PC-3 (cell line): ENCODE results near the gene CD200R1L. TPM values are rescaled to one million over a fixed set of nuclear protein-coding genes. Genes with fewer than 3 reads are reported as not detected.

Experiments
- ATAC-seq: fragments of 200-7000 bp; cut with Tn5 transposase; 2 replicates; pipeline ENCODE4 v1.9.1; 2020; ENCODE audit warnings: mild to moderate bottlenecking, moderate library complexity
- BruUV-seq: library from RNA; stranded (reverse); fragments of 400-500 nt; replicated peaks from 2 replicates; lab custom pipeline; 2021; lab: Mats Ljungman, UMichigan
- CTCF ChIA-PET: fragments of 300-600 bp; sonication (Branson Sonifier 250); formaldehyde crosslinking; loops from one replicate; lab custom pipeline; 2022; ENCODE audit warnings: antibody characterized with exemption; lab: Charles Lee
- POLR2A ChIA-PET: fragments of 300-600 bp; sonication (Branson Sonifier 250); formaldehyde crosslinking; loops from one replicate; lab custom pipeline; 2022; ENCODE audit warnings: antibody characterized with exemption; ENCODE audit not compliant: unreplicated experiment; lab: Charles Lee
- DNase-seq: peaks from one replicate; pipeline ENCODE4 v3.0.0-alpha.2; 2015
- H2AFZ ChIP-seq: fragments of 300-600 bp; sonication (generic); 2 replicates; pipeline ENCODE4 v1.6.0; 2016; ENCODE audit warnings: antibody characterized with exemption, low read length
- H3F3A ChIP-seq: fragments of 300-600 bp; sonication (generic); one replicate; pipeline ENCODE4 v1.6.0; 2017; ENCODE audit warnings: antibody characterized with exemption, low read length, control low read depth, mild to moderate bottlenecking; ENCODE audit not compliant: unreplicated experiment
- H3K27ac ChIP-seq: fragments of 300-600 bp; sonication (generic); 2 replicates; pipeline ENCODE4 v1.5.1; 2016; ENCODE audit warnings: mild to moderate bottlenecking, low read length
- H3K27me3 ChIP-seq: fragments of 300-600 bp; sonication (generic); 2 replicates; pipeline ENCODE4 v1.6.1; 2016; ENCODE audit warnings: low read length, mixed read lengths
- H3K36me3 ChIP-seq: fragments of 300-600 bp; sonication (generic); 2 replicates; pipeline ENCODE4 v1.6.1; 2016; ENCODE audit warnings: low read depth, mixed run types, low read length, mixed read lengths
- H3K4me1 ChIP-seq: fragments of 300-600 bp; sonication (generic); 2 replicates; pipeline ENCODE4 v1.5.1; 2016; ENCODE audit warnings: low read length; ENCODE audit not compliant: insufficient read depth
- H3K4me2 ChIP-seq: fragments of 300-600 bp; sonication (generic); 2 replicates; pipeline ENCODE4 v1.6.0; 2016; ENCODE audit warnings: low read length
- H3K4me3 ChIP-seq: fragments of 300-600 bp; sonication (generic); 2 replicates; pipeline ENCODE4 v1.5.1; 2016; ENCODE audit warnings: mild to moderate bottlenecking, low read length, mixed read lengths
- H3K79me2 ChIP-seq: fragments of 300-600 bp; sonication (generic); 2 replicates; pipeline ENCODE4 v1.6.1; 2017; ENCODE audit warnings: low read length, mixed read lengths
- H3K9ac ChIP-seq: fragments of 300-600 bp; sonication (generic); 2 replicates; pipeline ENCODE4 v1.6.0; 2016; ENCODE audit warnings: mild to moderate bottlenecking, low read length
- H3K9me2 ChIP-seq: fragments of 300-600 bp; sonication (generic); replicated peaks from 2 replicates; pipeline ENCODE4 v1.6.1; 2016; ENCODE audit warnings: mixed run types, low read length, mixed read lengths
- H3K9me3 ChIP-seq: fragments of 300-600 bp; sonication (generic); 2 replicates; pipeline ENCODE4 v1.6.1; 2016; ENCODE audit warnings: low read length, mixed read lengths
- H4K20me1 ChIP-seq: fragments of 300-600 bp; sonication (generic); 2 replicates; pipeline ENCODE4 v1.6.1; 2016; ENCODE audit warnings: low read length, mixed read lengths
- EZH2 ChIP-seq: fragments of 300-600 bp; sonication (generic); IDR thresholded peaks from one replicate; pipeline ENCODE4 v1.6.1; 2017; ENCODE audit warnings: antibody characterized with exemption, mild to moderate bottlenecking, low read length; ENCODE audit not compliant: unreplicated experiment
- EZH2phosphoT487 ChIP-seq: fragments of 300-600 bp; sonication (generic); IDR thresholded peaks from 2 replicates; pipeline ENCODE4 v1.6.1; 2018; ENCODE audit warnings: mild to moderate bottlenecking, antibody characterized with exemption, low read length, borderline replicate concordance
- intact Hi-C: fragments of 100-400 bp; cut with micrococcal nuclease; formaldehyde crosslinking; loops from 2 replicates; pipeline ENCODE4 v1.9.0; 2023
- total RNA-seq: library from RNA; depleted of rRNA; stranded (reverse); fragments of >200 nt; gene quantifications from 2 replicates; pipeline ENCODE4 v1.2.3, GENCODE V29; 2014
- TF ChIP-seq, protein P1 (sequence below): fragments of 300-600 bp; sonication (generic); conservative IDR thresholded peaks from 2 replicates; pipeline ENCODE4 v1.5.1; 2017; ENCODE audit warnings: antibody characterized with exemption, low read depth, mild to moderate bottlenecking, low read length

Gene CD200R1L
- total RNA-seq, 1 experiment from 2014 or later: not detected

DNA sequence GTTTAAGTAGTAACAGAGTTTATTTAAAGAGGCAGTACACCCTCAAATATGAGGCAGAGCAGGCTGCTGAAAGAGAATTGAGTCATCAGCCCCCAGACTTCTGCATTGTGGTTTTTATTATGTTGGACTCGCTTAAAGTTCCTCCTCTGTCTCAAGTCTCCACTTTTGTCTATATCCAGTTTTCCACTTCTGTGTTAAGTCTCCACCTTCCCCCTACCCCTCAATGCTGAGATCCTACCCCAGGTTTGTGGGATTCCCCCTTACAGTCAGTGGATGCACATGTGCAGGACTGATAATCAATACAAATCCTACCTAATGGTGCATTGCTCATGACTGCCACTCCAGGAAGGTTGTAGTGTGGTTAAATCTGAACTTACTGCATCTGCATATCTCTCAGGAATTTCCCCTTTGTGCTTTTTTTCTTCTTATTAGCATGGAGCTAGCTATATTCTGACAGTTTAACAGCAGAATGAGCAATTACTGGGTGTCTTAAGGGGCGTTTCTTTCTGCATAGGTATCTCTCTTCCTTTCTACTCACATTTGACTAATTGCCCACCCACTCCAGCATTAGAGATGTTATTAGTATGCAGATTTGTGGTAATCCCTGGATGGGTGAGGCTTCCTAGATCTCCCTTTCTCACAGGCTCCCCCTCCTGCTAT is 11.9 kb upstream of the CD200R1L start:
- CTCF ChIA-PET: no interaction called here
- no peak overlapping the region for H3K4me3 ChIP-seq
- no peak overlapping the region for H3K4me2 ChIP-seq
- no peak overlapping the region for H3K9ac ChIP-seq
- H3K36me3 ChIP-seq: no peaks in the 10 kb centered on the region
- DNase-seq (no peak), ATAC-seq (no peak)
- POLR2A ChIA-PET: no interaction called here
- no peaks in the 10 kb centered on the region for H3K9me2 ChIP-seq
- H3F3A ChIP-seq: no peaks in the 10 kb centered on the region
- TF ChIP-seq EZH2: no peak
- TF ChIP-seq, protein P1, sequence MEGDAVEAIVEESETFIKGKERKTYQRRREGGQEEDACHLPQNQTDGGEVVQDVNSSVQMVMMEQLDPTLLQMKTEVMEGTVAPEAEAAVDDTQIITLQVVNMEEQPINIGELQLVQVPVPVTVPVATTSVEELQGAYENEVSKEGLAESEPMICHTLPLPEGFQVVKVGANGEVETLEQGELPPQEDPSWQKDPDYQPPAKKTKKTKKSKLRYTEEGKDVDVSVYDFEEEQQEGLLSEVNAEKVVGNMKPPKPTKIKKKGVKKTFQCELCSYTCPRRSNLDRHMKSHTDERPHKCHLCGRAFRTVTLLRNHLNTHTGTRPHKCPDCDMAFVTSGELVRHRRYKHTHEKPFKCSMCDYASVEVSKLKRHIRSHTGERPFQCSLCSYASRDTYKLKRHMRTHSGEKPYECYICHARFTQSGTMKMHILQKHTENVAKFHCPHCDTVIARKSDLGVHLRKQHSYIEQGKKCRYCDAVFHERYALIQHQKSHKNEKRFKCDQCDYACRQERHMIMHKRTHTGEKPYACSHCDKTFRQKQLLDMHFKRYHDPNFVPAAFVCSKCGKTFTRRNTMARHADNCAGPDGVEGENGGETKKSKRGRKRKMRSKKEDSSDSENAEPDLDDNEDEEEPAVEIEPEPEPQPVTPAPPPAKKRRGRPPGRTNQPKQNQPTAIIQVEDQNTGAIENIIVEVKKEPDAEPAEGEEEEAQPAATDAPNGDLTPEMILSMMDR: no peak
- TF ChIP-seq EZH2phosphoT487: no peak
- no TSS peak for BruUV-seq
- H3K27me3 ChIP-seq: no peaks in the 10 kb centered on the region
- H3K4me1 ChIP-seq: no peaks in the 10 kb centered on the region
- H2AFZ ChIP-seq: no peak overlapping the region
- H3K9me3 ChIP-seq: 0 out of 2 replicates have a peak, but pooled peaks cover 4% of the 10 kb centered on the region
- no peaks in the 10 kb centered on the region for H4K20me1 ChIP-seq
- no peak overlapping the region for H3K27ac ChIP-seq
- intact Hi-C loops: no loop called here
- H3K79me2 ChIP-seq: no peaks in the 10 kb centered on the region

- TF ChIP-seq, protein P1: no peak
- TF ChIP-seq EZH2 (no peak), EZH2phosphoT487 (no peak)
- Histone ChIP-seq H2AFZ (no peak overlapping the region), H3K36me3 (no peaks in the 10 kb centered on the region), H3K4me2 (no peak overlapping the region), H3K27me3 (no peaks in the 10 kb centered on the region), H3F3A (no peaks in the 10 kb centered on the region), H3K27ac (no peak overlapping the region), H4K20me1 (no peaks in the 10 kb centered on the region), H3K9me3 (0 out of 2 replicates have a peak, but pooled peaks cover 4% of the 10 kb centered on the region), H3K4me1 (no peaks in the 10 kb centered on the region), H3K9ac (no peak overlapping the region), H3K9me2 (no peaks in the 10 kb centered on the region), H3K4me3 (no peak overlapping the region), H3K79me2 (no peaks in the 10 kb centered on the region)
- ATAC-seq: no peak
- ChIA-PET CTCF (no interaction called here), POLR2A (no interaction called here)
- no TSS peak for BruUV-seq
- intact Hi-C loops: no loop called here
- DNase-seq: no peak
These were observed 10.9 kb upstream of the CD200R1L start for GRCh38 chr3:112857526-112857925.

- H3F3A ChIP-seq: no peaks in the 10 kb centered on the region
- no peak for TF ChIP-seq EZH2
- TF ChIP-seq, protein P1: no peak
- no peak for TF ChIP-seq EZH2phosphoT487
- H2AFZ ChIP-seq: no peak overlapping the region
- no TSS peak for BruUV-seq
- intact Hi-C loops: no loop called here
- no peak overlapping the region for H3K4me2 ChIP-seq
- H3K9ac ChIP-seq: no peak overlapping the region
- no peak overlapping the region for H3K27ac ChIP-seq
- H3K9me3 ChIP-seq: 0 out of 2 replicates have a peak, but pooled peaks cover 4% of the 10 kb centered on the region
- ChIA-PET CTCF (no interaction called here), POLR2A (no interaction called here)
- H3K36me3 ChIP-seq: no peaks in the 10 kb centered on the region
- no peaks in the 10 kb centered on the region for H3K79me2 ChIP-seq
- no peaks in the 10 kb centered on the region for H4K20me1 ChIP-seq
- ATAC-seq (no peak), DNase-seq (no peak)
- H3K27me3 ChIP-seq: no peaks in the 10 kb centered on the region
- H3K4me3 ChIP-seq: no peak overlapping the region
- no peaks in the 10 kb centered on the region for H3K4me1 ChIP-seq
- H3K9me2 ChIP-seq: no peaks in the 10 kb centered on the region
These were observed 9.9 kb upstream of the CD200R1L start for GRCh38 chr3:112856537-112856936.
